GM18507 (cell line): ENCODE data around the gene MAB21L4.

ENCODE experiments used
- DNase-seq: peaks from one replicate; pipeline ENCODE4 v3.0.0; 2011; ENCODE audit warnings: low read depth; ENCODE audit not compliant: insufficient read length; ENCODE audit errors: extremely low spot score
- FAIRE-seq: peaks from 2 replicates; lab custom pipeline; 2011; peaks lifted over from hg19 to GRCh38; lab: Jason Lieb, UNC

MAB21L4 gene

GRCh38 chr2:240895656-240896388, at the start of gene MAB21L4:
Gene MAB21L4, minus strand, starts transcription at chr2:240896156. Its CDS starts 159 bp downstream, at chr2:240895997.
- no peak for FAIRE-seq
- DNase-seq = no peak

DNA sequence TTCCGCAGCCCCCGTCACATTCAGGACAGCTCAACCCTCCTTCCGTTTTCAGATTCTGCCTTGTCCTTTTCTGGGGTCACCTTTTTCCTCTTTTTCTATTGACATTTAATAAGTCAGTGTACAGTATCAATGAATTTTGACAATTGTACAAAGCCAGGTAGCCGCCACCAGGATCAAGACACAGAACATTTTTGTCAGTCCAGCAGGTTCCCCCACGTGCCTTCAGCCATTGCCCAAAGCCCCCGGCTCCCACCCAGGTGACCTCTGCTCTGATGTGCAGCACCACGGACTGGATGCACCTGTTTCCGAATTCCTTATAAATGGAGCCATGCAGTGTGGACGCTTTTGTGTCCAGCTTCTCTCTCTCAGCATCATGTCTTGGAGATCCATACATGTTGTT, 40.1 kb upstream of the MAB21L4 start:
- FAIRE-seq (no peak), DNase-seq (no peak)

- FAIRE-seq = no peak
- DNase-seq = no peak
These were observed 39.3 kb upstream of the MAB21L4 start for GRCh38 chr2:240935103-240935876.

GRCh38 chr2:240934701-240935102, 38.7 kb upstream of the MAB21L4 start:
- no peak for DNase-seq
- FAIRE-seq = no peak

GRCh38 chr2:240933966-240934700, 38.2 kb upstream of the MAB21L4 start:
- no peak for FAIRE-seq

GRCh38 chr2:240933048-240933965, 37.4 kb upstream of the MAB21L4 start:
- no peak for FAIRE-seq
- no peak for DNase-seq

More at GRCh38 chr2:240933966-240934700, 38.2 kb upstream of the MAB21L4 start:
- DNase-seq = no peak

DNA sequence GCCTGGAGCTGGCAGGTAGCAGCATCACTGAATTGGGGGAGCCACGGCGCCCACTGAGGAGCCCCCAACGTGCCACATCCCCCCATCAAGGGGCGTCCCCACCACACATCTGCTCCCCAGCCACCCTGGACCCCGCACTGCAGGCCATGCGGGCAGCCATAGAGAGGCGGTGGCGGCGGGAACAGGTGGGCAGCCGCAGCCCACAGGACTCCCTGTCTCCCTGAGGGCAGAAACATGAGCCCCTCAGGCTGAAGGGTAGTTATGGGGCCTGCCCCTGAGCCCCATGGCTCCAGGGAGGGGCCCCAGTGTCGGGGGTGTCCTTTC, 36.7 kb upstream of the MAB21L4 start:
- FAIRE-seq (no peak), DNase-seq (no peak)

GRCh38 chr2:240932001-240932723, 36.2 kb upstream of the MAB21L4 start:
- FAIRE-seq (no peak), DNase-seq (no peak)

DNA sequence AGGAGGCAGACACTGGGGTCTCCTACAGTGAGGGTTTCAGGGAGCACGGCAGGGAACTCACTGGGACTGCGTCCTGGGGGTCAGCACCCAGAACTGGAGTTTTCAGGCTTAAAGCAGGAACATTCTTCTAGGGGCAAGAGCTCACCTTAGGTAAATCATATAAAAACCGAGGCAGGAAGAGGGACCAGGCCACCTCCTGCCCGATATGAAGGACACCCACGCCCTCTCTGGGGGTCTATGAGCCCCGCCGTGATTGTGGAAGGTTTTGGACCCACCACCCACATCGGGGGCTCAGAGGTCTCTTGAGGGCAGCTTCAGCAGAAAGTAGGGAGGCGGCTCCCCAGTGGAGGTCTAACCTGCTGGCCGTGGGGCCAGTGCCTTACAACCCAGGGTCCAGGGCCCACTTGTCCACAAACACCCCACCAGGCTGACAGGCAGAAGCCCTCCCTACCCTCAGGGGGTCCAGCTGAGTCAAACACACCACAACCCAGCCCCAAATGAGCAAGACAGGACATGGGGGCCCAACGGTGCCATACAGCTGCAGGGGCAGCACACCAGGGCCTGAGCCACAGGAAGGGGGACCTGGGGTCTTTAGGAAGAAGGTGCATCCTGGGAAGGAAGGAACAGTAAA, 35.5 kb upstream of the MAB21L4 start:
- DNase-seq = no peak
- no peak for FAIRE-seq

DNA sequence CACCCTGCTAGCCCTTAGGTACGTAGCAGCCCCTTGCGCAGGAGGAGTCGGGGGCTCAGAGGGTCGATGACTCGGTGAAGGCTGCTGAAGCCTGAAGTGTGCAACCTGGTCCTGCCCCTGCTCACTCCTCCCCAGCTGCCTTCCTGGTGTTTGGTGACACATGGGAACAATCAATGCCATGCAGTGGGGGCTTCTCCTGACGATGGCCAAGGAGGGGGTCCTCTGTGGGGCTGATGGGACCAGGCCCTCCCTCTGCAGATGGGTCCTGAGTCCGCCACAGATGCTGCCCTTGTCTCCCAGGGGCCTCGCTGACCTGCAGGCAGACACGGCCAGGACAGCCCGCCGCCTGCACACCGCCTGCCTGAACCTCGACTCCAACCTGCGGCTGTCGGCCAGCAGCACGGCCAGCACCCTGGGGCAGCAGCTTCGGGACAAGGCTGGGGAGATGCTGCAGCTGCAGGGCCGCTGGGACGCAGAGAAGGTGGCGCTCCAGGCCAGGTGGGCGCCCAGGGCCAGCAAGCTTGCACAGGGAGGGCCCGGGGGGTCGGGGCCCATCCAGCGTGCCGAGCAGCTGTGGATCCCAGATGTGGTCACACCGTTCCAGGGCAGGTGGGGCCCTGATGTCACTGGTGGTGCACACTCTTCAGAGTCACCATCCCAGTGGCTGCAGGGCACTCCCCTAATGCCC, 34.8 kb upstream of the MAB21L4 start:
- DNase-seq (no peak), FAIRE-seq (no peak)

- DNase-seq (no peak), FAIRE-seq (no peak)
These were observed 34.2 kb upstream of the MAB21L4 start for GRCh38 chr2:240930096-240930630.

DNA sequence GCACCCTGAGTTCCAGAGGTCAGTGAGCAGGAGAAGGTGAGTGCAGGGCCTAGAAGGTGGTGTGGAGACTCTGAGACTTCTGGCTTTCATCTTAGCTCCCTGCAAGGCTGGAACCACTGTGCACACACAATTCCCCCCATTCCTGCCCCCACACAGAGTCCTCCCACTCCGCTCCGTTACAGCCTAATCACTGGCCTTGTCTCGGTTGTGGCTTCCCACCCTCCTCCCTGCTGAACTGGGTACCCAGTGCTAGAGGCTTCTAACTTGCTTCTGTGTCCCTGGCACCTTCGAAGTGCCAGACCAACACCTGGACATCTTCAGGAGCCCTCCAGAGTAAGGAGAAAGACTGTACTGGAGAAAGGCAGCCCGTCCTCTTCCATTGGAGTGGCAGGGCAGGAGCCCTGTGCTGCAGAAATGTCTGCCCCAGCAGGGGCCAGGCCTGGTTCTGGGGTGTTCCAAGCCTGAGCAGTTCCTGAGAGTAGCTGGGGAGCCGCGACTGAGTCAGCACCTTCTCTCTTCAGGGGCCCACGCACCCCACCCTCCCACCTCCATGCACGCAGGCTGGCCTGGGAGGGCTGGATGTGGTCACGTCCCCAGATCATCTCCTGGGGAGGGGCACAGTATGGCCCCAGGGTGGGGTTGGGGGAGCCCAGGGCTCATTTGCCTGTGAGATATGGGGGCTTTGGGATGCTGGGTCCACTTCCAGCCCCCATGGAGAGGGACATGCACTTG, 33.6 kb upstream of the MAB21L4 start:
- FAIRE-seq (no peak), DNase-seq (no peak)

- DNase-seq (no peak), FAIRE-seq (no peak)
These were observed 32.8 kb upstream of the MAB21L4 start for GRCh38 chr2:240928476-240929363.

GRCh38 chr2:240927390-240927781, 31.4 kb upstream of the MAB21L4 start:
- FAIRE-seq = no peak
- DNase-seq = no peak

DNA sequence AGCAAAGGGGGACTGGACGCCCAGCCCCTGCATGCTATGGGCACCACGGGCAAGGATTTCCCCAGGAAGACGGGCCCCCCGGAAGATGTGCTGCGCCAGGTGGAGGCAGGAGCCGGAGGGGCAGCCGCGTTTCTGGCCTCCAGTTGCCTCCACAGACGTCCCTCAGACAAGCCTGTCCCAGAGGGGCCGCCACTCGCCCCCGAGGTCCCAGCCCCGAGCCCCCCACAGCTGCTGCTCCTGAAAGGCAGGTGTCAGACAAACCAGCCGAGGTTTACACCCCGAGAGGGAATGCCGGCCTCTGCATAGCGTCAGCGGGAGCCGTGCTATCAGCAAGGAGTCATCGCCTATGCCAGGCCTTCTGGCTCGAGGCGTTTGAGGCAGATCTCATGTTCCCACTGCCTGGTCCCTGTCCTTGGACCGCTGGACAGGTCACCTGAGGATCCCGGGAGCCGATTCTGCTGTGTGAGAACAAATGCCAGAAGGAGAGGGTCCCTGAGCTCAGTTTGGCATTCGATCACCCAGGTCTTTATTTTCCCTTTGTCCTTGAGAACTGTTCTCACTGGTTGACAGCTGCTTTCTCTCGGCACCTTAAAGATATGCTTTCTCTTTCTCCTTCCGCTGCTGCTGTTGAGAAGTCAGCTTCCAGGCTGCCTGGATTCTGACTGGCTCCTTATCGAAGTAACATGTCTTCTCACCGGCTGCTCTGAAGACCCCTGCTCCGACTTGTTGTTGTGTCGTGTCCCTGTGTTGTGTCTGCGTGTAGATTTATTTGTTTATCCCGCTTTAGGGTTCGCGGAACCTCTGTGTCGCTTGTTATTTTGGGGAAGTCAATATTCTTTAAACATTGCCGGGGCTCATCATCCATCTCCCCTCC, 30.8 kb upstream of the MAB21L4 start:
- FAIRE-seq = no peak
- DNase-seq = no peak
